HG02943 (cell line): ENCODE measurements around the gene RYR2.

Source experiments
- ATAC-seq: cut with Tn5 transposase; IDR thresholded peaks from one replicate; pipeline ENCODE4 v1.9.1; 2021; ENCODE audit warnings: mild to moderate bottlenecking, low read depth, moderate library complexity; ENCODE audit not compliant: unreplicated experiment

RYR2 gene

GRCh38 chr1:237396426-237396825 is 354.4 kb downstream of the RYR2 start:
- no peak for ATAC-seq

DNA sequence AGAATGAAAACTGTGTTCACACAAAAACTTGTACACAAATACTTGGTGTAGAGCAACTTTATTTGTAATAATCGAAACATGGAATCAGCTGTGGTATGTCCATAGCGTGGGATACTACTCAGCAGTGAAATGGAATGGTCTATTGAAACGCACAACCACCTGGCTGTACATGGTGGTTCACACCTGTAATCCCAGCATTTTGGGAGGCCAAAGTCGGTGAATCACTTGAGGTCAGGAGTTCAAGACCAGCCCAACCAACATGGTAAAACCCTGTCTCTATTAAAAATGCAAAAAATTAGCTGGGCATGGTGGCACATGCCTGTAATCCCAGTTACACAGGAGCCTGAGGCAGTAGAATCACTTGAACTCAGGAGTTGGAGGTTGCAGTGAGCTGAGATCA is 356.8 kb downstream of the RYR2 start:
- ATAC-seq, result no peak

DNA sequence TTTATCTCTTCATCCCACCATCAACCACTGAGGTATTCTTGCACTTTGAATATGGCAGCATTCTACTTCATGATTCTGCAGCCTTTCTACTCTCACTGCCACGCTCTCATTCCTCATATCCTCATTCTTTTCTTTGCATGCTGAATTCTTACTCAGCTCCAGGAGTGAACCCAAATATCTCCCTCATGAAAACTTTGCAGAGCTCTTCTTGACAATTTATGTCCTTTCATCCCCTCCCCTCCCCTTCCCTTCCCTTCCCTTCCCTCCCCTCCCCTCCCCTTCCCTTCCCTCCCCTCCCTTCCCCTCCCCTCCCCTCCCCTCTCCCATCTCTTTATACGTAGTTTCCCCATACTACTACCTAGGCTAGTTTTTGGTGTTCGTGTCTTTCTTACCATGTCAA is 363.9 kb downstream of the RYR2 start:
- ATAC-seq, result no peak

GRCh38 chr1:237411621-237412020 is 369.6 kb downstream of the RYR2 start:
- no peak for ATAC-seq

DNA sequence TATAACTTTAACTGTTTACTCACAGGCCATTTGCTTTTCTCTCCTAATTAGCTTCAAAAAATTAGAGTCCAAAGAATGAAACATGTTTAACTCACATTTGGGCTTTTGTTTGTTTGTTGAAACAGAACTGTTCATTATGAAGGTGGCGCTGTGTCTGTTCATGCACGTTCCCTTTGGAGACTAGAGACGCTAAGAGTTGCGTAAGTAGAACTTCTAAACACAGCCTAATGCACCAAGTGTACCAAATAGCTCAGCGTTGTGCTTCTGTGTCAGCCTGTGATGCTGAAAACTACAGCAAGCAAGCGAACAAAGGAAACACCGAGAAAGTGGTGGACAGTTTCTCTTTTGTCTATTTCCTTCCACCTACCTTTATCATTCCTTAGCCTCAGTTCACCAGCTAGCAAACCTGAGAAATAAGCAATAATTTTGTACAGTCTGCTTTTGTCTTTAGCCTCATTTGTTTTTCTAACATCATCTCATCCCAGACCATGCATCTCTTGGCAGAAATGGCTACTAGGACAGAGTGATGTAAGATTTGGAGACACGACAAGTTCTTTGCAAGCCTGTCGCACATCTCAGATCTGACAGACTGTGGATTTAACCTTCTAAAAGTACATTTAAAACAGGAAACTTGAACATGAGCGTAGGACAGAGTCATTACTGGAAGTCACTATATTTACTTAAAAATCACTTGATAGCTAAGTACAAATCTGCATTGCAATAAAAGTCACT is 375.1 kb downstream of the RYR2 start:
- ATAC-seq, result no peak

DNA sequence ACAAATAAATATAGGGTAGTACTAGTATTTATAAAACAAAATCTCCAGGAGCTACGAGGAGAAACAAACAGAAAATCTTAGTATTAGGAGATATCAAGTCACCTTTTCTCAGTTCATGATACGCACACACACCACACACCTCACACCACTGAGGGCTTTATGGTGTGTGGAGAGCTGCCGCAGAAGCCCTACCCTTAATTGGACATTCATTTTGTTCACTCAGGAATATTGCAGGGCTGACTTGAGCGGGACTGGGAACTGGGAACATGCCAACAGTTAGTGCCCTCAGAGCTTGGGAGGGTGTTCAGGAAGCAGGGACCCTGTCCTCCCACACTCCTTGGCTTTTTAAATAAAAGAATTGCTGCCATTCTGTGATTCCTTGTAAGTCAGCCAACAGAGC is 386.8 kb downstream of the RYR2 start:
- ATAC-seq, result no peak

DNA sequence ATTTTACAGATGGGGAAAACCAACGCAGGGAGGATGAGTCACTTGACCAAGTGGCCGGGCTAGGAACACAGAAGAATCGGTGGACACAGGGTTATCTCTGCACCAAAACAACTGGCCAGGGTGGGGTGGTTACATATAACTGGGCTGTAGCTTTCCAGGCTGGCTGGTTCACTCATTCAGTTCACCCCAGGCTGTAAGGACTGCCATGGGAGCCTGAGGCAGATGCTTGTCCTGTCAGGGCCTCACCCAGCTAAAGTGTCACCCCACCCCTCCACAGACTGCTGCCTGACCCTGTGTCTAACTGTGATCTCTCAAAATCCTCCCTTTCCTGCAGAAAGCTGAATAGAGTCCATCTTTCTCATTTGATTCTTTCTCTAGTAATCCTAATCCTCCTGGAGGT is 387.3 kb downstream of the RYR2 start:
- no peak for ATAC-seq

GRCh38 chr1:237431448-237431847 is 389.5 kb downstream of the RYR2 start:
- ATAC-seq, result no peak

DNA sequence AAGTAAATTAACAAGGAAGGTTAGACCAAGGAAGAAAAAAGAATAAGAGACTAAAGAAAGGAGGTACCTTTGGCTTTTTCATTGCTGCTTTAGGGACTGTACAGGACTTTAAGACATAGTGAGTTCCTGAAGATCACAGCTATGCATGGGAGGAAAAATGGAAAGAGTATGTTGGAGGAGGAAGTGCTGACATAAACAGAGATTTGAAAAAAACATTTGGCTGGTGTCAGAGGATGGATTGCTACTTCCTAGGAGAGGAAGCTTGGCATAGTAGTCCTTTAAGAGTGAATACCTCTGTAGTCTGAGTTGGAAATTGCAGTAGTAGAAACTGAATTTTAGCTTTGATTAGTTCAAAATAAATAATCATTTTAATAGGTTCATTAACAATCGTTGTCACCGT is 398.4 kb downstream of the RYR2 start:
- ATAC-seq, result no peak

GRCh38 chr1:237444120-237444790 is 402.3 kb downstream of the RYR2 start:
- no peak for ATAC-seq

DNA sequence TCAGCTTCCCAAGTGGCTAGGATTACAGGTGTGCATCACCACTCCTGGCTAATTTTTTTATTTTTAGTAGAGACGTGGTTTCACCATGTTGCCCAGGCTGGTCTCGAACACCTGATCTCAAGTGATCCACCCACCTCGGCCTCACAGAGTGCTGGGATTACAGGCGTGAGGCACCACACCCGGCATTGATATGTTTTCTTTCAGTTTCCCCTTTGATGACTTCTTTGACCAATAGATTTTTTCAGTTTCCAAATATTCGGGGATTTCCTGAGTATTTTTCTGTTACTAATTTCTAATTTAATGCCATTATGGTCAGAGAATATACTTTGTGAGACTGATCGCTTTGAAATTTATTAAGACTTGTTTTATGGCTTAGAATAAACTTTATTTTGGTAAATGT is 406.1 kb downstream of the RYR2 start:
- ATAC-seq, result no peak

- ATAC-seq, result no peak
Measured at GRCh38 chr1:237457573-237457972, 415.6 kb downstream of the RYR2 start.

DNA sequence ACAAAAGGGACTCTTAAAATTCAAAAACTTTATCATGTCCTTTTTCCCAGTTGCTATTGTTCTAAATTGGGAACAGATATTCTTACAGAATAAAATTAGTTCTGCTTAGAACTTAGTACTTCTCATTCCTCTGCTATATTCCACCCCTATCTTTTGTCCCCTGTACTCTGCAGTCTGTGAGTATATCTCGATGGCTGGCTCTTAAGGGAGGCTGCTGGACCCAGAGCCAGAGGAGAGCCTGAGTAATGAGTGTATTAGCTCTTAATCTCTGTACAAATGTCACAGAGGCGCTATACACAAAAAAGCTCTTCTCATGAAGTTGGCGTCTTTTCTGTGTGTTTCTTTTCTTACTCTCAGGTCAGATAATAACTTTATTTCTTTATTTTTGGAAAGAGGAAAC is 425.3 kb downstream of the RYR2 start:
- ATAC-seq, result no peak

- no peak for ATAC-seq
Measured at GRCh38 chr1:237470712-237471338, 428.8 kb downstream of the RYR2 start.

GRCh38 chr1:237471377-237471776 is 429.4 kb downstream of the RYR2 start:
- no peak for ATAC-seq

DNA sequence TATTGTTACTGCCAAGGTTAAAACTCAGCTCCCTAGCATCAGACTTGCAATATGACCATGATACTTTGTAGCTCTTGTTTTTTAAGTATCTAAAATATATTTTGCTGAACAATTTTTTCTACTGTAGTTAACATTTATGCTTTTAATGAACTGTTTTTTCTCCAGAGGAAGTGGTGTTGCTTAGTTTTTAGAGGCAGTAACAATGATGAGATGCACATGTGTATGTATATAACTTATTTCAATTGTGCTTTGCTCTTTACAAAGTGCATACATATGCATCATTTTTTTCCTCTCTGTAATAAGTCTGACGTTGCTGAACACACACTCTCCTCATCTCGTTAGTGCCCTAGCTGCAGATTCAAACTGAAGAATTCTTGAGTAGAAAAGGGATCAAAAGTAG is 430.0 kb downstream of the RYR2 start:
- ATAC-seq, result no peak

- no peak for ATAC-seq
Measured at GRCh38 chr1:237473854-237474253, 431.9 kb downstream of the RYR2 start.

DNA sequence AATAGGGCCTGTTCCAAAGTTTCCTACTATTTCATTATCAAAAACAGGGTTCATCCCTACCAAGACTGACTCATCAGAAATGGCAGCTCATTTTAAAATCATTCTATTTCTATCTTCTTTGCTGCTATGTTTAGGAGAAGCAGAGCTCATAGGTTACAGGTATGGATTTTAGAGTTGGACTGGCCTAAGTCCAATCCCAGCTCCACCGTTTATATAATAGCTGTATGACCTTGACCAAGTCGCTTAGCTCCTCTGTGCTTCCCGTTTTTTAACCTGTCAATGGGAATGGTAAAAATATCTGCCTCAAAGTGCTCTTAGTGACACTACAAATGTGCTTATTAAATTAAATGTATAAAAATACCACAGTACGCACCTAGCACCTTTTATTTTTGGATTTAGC is 436.1 kb downstream of the RYR2 start:
- ATAC-seq, result no peak

- no peak for ATAC-seq
Measured at GRCh38 chr1:237478842-237479241, 436.9 kb downstream of the RYR2 start.

DNA sequence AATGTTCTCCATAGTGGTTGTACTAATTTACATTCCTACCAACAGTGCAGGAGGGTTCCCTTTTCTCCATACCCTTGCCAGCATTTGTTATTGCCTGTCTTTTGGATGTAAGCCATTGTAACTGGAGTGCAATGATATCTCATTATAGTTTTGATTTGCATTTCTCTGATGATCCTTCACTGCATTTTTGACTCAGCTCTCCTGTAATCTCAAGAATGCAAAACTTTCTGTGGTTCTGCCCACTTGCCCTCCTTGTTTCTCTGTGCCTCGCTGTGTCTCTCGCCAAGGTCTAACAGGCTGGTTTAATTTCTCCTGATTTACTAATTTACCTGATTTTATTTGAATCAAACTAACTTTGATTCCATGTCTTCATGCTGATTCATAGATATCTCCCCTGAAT is 440.8 kb downstream of the RYR2 start:
- no peak for ATAC-seq

GRCh38 chr1:237492359-237492758 is 450.4 kb downstream of the RYR2 start:
- no peak for ATAC-seq

GRCh38 chr1:237500566-237500965 is 458.6 kb downstream of the RYR2 start:
- ATAC-seq, result no peak
